Middle frontal gyrus (tissue), 1 donor: ENCODE data around the gene WWP2.
"Not testable (repeated sequence)": the region's sequence is repeated elsewhere in the genome, so short reads cannot be mapped to it uniquely, and the experiment has no call there.

Source experiments
- DNase-seq: peaks from one replicate; pipeline ENCODE4 v3.0.0-alpha.2; 2015; ENCODE audit warnings: low spot score; ENCODE audit errors: extremely low spot score

Gene WWP2

DNA sequence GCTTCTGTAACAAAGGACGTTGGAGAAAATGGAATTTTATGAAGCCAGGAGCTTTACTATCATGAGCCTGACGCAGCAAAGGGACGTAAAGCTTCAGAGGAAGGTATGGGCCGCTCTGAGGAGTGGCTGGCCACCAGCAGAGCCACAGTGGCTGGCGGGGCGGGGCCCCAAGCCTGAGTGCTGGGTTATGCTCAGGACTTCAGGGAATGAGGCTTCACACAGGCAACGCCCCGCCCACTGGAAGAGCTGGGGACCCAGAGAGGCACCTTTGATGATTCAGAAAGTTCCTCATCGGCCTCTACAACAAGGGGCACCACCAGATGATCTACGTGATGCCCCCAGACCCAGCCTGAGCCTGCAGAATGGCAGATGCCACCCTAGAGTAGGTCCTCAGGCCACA, 16.2 kb upstream of the WWP2 start:
- no peak for DNase-seq

DNA sequence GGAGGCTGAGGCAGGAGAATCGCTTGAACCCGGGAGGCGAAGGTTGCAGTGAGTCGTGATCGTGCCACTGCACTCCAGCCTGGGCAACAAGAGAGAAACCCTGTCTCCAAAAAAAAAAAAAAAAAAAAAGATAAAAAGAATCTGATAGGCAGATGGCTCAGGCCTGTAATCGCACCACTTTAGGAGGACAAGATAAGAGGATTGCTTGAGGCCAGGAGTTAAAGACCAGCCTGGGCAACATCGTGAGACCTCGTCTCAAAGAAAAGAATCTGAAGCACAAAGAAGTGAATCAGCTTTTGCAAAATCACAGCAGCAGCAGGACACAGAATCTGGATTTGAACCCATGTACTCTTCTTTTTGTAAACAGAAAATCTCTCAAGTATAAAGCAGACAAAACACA, 15.0 kb upstream of the WWP2 start:
- no peak for DNase-seq

DNA sequence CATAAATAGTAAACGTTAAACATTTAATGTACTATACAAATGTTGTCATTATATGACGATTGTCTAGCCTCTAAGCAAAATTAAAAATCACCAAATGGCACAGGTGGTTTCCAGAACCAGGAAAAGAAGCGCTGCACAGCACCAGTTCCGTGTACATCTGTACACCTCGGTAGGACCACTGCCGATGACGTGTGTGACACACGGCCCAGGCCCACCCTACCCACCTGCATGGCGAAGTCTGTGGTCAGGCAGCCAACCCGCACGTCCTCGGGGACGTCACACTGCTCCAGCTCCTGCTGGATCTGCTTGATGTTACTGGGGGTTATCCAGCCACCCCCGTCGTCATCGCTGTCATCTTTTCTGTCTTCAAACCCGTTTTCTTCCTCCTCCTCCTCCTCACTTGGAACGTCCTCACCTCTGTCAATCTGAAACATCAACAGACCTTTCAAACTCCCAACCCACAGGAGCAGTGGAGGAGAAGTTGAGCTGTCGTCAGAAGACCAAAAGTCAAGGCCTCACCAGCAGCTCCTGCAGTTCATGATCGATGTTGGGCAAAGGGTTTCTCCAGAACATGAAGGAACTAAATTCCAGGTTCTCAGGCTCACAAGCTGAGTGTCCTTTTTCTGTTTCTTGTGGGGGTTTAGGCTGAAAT, 13.3 kb upstream of the WWP2 start:
- DNase-seq: no peak

DNA sequence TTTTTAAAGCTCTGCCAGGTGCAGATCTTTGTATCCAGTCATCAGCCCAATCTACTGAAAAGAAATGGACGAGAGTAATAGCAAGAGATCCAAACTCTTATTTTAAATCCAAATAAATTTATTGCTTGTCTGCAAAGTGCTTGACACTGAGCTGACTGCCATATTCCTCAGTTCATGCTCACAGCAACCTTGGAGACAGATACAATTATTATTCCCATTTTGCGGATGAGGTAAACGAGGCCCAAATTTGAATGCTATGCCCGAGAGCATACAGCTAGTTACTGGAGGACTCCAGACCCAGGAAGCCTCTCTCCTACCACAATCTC, 8.0 kb upstream of the WWP2 start:
- DNase-seq: no peak

DNA sequence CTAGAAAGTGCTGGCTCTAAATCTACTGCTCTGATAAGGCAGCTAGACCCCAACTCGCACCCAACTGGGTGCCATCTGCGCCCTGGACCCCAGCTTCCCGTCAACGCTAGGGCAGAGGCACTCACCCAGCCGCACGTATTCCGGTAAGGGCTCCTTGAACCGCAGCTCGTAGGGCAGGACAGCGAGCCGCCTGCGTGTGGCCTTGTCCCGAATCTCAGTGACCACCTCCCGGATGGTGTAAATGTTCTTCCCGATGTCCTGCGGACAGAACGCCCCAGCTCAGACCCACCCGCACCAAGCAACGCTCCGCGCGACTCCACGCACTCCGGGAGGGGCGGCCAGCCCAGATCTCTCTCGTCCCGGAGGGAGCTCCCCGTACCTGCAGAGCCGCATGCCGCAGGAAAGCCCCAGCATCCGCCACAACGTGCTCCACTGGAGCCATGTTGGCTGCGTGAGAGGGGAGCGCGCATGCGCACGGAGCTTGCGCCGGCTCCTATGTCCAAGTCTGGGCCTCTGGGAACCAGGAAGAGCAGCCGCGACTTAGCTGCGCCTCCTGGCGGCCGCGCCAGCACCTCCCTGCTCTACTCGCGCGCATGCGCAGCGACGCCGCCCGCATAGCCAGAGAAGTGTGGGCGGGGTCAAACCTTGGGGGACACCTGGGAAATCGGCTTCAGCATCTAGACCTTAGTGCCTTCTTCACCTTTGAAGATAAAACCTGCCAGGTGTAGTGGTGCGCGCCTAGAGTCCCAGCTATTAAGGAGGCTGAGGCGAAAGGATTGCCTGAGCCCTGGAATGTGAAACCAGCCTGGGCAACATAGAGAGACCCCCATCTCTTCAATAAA, 7.4 kb upstream of the WWP2 start, which contains the start of gene NOB1:
Gene NOB1 (minus strand): TSS at position 458 of the 842 bp plus-strand sequence. CDS start 16 bp downstream, at position 442.
- DNase-seq: peak; percentile 96

DNA sequence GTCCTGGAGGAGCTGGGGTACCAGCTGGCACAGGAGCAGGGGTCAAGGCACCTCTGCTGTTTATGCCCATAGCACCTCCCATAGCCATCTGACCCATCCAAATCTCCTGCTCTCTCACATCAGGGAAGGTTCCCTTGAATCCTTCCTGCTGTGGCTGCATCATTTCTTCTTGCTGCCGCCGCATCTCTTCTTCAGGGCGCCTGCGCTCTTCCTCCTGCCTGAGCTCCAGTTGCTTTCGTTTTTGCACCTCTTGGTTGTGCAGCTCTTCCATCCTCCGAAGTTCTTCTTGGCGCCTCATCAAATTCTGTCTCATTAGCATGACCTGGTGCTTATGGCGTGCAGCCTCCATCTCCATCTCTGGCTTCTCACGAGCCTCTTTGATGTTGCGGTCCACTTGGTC, 5.4 kb upstream of the WWP2 start:
- DNase-seq: no peak

DNA sequence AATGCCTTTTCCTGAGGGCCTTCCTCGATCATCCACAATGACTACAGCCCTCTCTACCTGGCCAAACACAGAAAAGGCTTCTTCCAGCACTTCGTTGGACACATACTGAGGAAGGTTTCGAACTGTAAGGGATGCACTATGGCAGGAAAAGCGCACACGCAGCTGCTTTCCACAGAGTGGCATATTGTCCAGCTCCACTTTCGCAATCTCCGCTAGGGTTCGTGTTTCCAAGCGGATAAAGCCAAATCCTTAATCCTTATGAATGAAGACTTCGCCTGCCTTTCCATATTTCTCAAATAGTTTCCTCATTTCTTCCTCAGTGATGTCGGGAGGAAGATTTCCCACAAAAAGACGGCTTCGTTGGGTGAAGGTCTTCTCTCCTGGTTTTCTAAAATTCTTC, 4.8 kb upstream of the WWP2 start:
- DNase-seq: not testable (repeated sequence)

DNA sequence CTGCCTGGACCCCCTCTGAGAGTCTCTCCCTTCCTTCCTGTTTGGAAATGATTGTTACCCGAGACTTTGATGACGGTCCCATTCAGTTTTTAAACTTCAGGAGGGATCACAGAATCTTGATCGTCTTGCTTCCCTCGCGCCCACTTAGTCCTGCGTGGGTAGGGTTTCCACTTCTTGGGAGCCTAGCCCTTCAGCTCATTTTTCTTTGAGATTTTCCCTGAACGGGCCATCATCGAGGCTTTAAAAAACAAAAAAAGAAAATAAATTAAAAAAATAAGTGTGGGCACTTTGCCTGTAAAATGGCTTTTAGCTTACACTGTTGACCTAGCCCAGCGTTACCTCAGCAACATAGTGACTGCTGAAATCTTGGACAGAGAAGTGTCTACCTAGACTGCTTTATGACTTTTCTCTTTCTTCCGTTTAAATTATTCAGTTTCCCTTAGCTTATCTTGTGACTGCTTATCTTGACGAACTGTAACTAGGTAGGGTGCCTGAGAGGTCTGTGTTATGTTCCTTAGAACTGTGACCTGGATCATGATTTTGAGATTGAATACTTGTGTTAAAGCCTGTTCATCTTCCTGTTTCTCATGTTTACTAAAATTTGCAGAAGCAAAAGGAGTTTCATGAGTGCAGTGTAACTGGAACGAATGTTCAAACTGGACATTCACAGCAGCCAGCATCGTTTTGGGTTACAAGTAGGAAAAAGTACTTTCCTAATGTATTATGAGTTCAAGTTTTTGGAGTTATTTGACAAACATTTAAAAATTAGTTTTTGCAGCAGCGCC, 874 bp downstream of the WWP2 start:
- DNase-seq: no peak

DNA sequence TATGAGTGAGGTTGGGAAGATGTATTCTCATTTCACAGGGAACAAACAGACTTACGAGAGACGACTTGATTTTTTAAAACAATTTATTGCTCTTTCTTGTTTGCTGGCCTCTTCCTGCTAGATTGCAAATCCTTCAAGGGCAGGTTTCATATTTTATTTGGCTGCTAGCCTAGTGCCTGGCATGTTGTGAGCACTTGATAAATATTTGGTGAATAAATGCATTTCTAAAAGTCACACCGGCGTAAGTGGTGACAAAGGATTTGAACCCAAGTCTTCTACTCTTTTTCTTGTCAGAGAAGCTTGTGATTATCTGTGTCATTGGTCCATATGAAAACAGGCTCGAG, 1.4 kb downstream of the WWP2 start:
- DNase-seq: no peak

DNA sequence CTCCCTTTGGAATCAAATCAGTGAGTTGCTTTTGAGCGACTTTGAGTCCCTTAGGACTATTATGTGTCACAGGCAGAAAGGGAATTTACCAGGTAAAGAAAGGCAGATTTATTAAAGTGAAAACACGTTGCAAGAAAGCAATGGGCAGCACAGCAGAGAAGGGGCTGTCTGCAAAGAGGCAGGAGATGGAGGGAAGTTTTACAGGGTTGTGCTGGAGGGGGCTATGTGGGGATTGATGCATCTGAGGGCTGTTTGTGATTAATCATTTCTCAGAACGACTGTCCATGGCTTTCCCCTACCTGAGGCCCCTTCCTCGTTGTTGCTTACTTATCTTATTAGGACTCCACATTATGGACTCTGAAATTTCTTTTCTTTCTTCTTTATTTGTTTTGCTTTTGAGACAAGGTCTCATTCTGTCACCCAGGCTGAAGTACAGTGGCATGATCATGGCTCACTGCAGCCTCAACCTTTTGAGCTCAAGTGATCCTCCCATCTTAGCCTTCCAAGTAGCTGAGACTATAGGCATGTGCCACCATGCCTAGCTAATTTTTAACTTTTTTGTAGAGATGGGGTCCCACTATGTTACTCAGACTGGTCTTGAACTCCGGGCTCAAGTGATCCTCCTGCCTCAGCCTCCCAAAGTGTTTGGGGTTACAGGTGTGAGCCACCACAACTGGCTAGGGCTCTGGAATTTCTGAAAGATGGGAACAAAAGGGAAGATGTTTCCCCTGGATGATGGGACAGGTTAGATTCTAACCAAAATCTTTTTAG, 5.5 kb downstream of the WWP2 start:
- DNase-seq: no peak

DNA sequence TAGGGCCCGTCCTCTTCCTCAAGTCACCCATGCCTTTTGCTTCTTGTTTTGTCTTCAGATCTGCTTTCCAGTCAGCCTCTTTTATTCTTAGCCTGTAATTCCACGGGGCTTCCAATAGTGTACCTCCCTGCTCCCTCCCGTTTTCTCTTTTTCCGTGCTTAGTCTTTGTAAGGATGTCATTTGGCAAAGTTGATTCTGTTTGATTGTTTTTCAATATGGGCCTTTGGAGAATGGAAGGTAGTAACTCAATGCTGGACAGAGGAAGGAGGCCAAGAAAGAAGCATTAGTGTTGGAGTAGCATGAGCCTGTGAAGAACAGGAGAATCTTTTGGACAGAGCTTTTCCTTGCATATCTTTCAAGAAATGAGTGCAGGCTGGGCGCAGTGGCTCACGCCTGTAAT, 6.5 kb downstream of the WWP2 start:
- DNase-seq: no peak

DNA sequence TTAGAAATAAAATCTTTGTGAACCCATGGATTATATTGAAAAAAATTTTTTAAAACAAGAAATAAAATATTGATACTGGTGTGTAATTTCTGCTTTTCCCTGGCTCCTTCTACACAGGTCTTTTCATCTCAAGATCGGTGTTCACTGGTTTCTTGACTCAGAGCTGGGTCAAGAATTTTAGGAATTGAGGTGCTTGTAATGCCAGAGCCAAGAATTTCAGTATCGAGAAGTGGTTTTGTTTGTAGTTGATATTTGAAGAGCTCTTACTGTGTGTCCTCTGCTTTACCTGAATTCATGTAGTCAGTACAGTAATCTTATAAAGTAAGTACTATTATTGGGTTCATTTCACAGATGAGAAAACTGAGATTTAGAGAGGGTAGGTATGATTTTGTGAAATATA, 7.3 kb downstream of the WWP2 start:
- DNase-seq: no peak

DNA sequence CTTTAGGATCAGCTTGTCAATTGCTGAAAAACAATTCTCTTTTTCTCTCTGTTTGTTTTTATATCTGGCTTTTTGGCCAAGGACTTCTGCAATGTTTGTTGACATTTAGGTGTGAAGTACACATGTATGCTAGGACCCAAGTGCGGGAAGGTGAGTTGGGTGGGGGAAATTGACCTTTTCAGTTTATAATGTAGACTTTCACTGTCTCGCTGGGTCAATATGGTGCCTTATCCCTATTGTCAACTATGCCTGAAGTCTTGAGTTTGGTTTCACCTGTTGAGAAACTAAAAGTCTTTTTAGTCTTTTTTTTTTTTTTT, 9.5 kb downstream of the WWP2 start:
- DNase-seq: no peak

DNA sequence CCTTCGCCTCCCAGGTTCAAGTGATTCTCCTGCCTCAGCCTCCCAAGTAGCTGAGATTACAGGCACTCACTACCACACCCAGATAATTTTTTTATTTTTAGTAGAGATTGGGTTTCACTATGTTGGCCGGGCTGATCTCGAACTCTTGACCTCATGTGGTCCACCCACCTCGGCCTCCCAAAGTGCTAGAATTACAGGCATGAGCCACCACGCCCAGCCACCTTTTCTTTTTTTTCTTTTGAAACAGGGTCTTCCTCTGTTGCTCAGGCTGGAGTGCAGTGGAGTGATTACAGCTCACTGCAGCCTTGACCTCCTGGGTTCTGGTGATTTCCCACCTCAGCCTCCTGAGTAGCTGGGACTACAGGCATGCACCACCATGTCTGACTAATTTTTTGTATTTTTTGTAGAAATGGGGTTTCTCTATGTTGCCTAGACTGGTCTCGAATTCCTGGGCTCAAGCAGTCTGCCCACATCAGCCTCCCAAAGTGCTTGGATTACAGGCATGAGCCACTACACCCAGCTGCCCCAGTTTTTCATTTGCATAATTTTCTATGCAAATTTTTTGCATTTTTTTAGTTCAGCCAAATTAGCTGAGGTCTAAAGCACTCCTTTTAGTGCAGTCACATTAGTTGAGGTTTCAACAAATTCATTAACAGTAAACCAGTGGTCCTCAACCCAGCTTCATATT, 11.3 kb downstream of the WWP2 start:
- DNase-seq: no peak

DNA sequence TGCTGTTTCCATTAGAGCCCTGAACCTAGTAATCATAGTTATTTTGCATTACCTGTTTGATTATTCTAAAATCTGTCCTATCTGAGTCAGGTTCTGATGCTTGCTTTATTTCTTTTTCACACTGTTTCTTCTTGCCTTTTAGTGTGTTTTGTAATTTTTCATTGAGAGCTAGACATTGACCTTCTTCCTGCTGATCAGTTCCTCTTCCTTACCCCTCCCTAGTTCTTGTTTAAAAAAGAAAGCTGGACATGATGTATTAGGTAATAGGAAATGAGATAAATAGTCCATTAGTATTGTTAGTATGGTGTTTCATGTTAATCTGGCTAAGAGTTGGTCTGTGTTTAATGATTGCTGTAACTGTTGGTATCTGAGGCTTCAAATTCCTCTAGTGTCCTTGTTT, 13.4 kb downstream of the WWP2 start:
- no peak for DNase-seq

DNA sequence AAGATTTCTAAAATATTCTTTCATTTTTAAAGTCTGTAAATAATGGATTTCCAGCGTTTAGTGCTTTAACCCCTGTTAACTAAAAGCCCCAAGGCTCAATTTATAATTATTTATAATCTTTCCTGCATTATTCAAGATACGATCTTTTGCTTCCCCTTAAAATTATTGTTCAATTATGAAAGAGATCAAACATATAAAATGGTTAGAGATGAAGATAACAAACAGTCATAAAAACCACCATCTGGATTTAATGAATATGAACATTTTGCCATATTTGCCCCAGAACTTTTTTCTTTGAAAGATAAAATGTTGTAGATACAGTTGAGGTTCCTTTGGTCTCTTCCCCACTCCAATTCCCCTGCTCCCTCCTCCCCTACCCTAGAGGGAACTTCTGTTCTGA, 17.6 kb downstream of the WWP2 start:
- DNase-seq: no peak

DNA sequence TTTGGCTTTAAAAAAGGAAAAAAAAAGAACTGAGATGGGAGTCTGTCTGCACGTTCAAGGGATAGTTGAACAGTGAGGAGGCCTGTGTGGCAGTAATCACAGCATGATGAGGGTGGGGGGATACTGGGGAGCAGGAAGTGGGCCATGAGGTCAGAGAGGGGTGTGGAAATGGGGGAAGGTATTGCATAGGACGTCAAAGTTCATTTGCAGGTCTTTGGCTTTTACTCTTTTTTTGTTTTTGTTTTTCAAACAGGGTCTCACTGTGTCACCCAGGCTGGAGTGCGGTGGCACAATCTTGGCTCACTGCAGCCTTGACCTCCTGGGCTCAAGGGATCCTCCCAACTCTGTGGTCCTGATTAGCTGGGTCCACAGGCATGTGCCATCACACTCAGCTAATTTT, 19.0 kb downstream of the WWP2 start:
- no peak for DNase-seq

DNA sequence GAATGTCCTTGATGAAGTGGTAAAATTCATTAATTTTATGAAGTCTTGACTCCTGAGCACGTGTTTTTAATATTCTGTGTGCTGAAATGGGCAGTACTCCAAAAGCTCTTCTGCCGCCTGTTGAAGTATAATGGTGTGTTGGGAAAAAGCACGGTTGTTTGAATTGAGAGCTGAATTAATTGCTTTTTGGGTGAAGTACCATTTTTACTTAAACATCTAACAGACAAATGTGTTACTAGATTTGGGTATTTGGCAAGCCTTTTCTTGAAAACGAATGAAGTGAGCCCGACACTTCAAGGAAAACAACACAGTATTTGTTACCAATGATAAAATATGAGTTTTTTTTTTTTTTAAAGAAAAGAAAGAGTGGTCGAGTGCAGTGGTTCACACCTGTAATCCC, 22.5 kb downstream of the WWP2 start:
- no peak for DNase-seq

DNA sequence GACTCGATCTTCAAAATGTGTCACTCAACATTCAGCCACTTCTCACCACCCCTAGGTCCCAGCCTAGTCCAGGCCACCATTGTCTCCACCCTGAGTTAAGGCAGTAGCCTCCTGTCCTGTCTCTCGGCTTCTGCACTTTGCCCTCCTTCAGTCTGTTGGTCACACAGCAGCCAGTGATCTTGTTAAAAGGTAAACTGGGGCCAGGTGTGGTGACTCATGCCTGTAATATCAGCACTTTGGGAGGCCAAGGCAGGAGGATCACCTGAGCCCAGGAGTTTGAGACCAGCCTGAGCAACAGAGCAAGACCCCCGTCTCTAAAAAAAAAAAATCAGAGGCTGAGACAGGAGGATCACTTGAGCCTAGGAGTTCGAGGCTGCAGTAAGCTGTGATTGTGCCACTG, 25.8 kb downstream of the WWP2 start:
- no peak for DNase-seq

DNA sequence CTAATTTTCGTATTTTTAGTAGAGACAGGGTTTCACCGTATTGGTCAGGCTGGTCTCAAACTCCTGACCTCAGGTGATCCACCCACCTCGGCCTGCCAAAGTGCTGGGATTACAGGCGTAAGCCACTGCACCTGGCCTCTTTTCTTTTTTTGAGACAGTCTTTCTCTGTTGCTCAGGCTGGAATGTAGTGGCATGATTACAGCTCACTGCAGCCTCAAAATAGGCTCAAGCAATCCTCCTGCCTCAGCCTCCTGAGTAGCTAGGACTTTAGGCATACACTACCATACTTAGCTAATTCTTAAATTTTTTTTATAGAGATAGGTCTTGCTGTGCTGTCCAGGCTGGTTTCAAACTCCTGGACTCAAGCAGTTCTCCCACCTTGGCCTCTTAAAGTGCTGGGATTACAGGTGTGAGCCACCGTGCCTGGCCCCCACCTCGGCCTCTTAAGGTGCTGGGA, 29.3 kb downstream of the WWP2 start:
- DNase-seq: not testable (repeated sequence)

DNA sequence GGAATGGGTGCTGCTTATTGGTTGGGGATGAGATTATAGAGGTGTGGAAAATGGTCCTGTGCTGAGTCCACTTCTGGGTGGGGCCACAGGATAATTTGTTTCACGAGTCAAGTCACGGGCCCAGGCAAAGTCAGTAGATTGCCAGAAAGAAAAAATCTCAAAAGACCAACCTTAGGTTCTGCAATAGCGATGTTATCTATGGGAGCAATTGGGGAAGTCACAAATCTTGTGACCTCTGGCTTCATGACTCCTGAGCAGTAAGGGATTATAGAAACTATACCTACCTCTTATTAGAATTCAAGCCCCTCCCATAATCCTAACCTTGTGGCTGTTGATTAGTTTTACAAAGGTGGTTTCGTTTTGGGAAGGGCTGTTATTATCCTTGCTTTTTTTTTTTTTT, 31.4 kb downstream of the WWP2 start:
- DNase-seq: no peak
